DMS53 (cell line): ENCODE data around the gene IQSEC3.
"Not testable (repeated sequence)": the region's sequence is repeated elsewhere in the genome, so short reads cannot be mapped to it uniquely, and the experiment has no call there.

Source experiments
- DNase-seq: peaks from one replicate; lab custom pipeline; 2025; lab: John Stamatoyannopoulos, UW

The IQSEC3 gene

DNA sequence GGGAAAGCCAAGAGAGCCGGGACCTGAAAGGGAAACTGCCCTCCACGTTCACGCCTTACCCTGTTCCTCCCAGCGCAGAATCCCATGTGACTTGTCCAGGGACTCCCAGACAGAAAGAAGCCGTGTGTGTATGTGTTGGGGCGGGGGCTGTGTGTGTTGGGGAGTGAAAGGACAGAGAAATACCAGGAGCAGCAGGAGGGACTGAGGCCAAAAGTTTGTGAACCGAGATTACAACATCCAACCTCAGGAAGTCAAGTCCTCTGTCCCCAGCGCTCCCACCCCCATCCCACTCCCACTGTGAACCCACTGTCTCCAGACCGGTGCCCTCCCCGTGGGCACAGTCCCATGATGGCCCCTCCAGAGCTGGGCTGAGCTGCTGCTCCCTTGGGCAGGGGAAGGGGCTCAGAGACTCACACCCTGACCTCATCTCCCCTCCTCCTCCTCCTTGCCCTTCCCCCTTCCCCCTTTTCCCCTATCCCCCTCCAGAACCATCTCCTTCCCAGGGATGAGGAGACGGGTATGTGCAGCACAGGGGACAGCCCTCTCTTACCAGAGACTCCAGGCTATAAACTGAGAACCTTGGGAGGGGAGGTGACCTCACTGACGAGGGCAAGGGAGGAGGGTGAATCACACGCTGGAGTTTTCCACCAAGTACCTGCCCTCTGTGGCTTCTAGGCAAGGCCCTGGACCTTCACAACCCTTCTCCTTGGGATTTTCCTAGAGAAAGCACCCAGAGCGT is 147.6 kb downstream of the IQSEC3 start, which contains the start of gene SLC6A12:
SLC6A12 (minus strand) TSS at position 155 of the 739 bp plus-strand sequence. CDS start 4,171 bp downstream, outside the sequence.
- DNase-seq = peak; percentile 57

DNA sequence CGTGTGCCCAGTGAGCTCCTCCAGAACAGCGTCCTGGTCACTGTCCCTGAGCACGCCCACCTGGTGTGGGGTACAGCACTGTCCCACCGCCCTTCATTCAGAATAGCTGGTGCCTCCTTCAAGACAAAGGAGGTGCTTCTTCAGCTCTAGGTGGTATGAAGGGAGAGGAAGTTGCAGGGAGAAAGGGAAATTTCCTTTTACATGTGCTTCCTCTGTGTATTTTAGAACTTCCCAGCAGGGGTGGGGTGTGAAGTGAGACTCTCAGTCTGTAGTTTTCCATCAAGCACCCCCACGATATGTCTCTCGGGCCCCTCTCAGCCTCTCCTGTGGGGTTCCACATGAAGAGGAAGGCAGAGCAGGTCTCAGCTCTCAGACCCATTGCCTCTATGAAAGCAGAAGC is 148.5 kb downstream of the IQSEC3 start:
- DNase-seq = no peak

DNA sequence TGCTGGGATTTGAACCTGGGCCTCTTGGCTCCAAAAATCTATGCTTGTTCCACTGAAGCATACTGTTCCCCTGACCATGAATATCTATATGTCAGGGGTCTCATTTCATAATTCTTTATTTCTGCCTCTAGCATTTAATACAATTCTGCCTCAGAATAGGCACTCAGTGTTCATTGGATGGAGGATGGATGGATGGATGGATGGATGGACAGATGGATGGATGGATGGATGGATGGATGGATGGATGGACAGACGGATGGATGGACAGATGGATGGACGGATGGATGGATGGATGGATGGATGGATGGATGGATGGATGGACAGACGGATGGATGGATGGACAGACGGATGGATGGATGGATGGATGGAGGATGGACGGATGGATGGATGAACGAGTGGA is 150.5 kb downstream of the IQSEC3 start:
- not testable (repeated sequence) for DNase-seq

DNA sequence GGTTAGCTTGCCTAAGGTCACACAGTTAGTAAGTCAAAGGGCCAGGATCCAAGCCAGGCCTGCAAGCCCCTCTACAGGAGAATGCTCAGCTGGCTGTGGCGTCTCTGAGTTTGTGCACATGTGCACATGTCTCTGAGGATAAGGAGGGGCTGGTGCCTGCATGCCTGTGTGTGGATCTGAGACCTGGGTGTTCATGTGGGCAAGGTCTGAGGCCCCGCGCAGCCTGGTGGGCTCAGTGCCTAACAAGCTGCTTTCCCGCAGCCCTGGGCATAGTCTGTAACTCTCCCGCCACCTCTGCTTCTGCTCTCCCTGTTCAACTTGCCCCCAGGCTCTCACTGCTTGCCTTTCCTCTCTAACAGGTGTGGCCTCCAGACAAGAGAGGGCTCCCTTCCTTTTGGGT is 151.7 kb downstream of the IQSEC3 start:
- DNase-seq = no peak

DNA sequence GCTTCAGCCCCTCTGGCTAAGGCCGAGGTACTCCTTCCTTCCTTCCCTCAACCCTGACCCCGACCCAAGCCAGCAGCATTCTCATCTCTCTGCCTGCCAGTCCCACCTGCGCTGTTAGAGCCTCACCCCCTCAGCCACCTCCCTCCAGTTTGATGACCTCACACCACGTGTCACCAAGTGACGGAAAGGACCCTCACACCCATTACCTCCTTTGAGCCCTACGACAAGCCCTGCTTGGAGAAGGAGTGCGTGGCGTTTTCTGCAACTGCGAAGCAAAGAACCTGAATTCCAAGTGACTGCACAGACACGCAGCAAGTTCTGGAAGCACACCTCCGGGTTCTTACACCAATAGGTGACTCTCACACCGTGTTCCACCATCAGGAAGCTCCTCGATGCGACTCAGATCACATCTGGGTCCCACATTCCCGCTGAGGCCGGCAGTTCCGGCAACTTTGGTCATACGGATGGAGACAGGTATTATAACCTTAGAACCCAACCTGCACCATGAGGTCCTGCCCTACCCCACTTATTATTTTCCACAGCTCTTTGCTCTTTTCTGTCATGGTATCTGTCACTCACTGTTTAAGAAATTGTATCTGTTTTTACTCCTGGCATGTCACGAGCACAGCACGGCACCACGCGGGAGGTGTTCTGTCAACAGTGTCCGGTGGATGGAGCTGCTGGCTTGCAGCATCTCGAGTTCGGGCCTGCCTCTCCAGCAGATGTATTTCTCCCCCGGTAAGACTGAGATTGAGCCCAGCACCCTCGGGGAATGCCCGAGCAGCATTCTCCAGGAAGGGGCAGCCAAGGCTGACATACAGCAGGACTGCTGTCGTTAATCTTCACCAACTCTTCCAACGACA is 152.4 kb downstream of the IQSEC3 start:
- DNase-seq = no peak

DNA sequence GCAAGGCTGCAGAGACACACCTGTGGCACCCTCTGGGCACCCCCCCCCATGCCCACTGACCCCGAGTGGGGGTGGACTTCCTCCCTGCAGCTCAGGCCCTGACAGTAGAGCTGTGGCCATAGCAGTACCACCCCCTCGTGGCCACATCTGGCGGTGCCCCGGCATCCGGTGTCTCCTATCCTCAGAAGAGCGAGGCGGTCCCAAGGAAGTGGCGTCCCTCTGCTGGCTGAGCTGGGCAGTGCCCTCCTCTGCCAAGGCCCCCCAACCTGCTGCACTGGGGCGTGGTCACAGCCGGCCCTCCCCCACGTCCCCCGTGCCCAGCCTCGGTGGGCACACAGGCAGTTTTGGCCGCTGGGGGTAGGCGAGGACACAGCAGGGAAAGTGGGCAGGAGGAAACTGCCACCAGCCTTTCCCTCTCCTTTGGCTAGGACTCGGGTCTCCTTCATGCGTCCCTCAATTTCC is 153.4 kb downstream of the IQSEC3 start:
- DNase-seq = peak; percentile 95

DNA sequence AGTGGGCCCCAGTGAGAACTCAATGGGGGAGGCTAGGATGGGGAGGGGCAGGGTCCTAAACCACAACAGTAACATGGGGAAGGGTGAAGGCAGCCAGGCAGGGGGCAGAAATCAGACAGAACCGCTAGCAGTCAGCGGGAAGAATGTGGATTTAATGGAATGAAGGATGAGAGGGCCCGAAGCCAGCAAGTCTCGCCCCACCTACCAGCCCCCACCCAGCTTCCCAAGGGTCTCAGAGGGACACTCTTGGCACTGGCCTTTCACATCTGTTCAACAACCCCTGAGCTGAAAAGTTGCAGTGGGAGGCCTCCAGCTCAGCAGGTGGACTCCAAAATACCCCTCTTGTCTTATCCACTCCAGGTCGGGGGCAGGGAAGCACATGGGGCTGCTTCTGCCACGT is 153.9 kb downstream of the IQSEC3 start:
- DNase-seq = no peak

DNA sequence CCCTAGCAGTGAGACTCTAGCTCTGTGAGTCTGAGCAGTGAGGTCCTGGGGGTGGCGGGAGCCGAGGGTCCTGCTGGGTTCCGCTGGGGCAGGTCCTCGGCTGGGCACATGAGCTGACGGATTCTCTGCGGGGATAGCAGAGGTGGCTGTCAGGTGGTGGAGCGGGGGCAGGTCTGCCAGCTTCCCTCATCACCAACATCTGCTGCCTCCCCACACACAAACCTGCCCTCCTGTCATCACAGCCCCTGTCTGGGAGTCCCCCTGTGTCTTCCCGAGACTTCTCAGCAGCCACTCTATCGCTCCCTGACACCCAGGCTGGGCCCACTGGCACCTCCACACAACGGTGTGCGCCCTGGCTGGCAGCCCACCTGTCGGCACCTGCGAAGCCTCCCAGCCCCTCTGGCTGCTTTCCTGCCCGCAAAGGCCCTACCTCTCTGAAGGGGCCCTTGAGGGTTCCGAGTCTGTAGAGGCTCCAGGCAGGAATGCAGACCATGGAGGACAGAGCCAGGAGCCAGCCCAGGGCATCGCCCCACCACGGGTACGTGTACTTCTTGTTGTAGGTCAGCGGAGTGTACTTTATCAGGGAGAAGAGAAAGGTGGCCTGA is 154.5 kb downstream of the IQSEC3 start:
- no peak for DNase-seq

DNA sequence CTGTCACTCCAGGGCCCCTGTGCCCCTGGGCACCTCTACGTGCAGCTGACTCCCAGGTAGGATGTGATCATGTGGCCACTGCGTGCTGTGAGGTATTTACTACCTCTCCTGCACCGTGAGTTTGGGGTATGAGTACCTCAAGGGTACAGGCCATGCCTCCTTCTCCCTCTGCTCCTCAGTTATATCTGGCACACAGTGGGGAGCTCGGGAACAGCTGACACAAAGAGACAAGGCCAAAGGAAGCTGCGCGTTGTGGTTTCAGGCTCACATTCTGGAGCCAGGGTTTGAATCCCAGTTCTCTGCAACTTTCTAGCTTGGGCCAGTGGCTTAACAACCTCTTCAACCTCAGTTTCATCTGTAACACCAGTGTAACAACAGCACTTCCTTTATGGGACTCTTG is 155.2 kb downstream of the IQSEC3 start:
- DNase-seq = no peak

DNA sequence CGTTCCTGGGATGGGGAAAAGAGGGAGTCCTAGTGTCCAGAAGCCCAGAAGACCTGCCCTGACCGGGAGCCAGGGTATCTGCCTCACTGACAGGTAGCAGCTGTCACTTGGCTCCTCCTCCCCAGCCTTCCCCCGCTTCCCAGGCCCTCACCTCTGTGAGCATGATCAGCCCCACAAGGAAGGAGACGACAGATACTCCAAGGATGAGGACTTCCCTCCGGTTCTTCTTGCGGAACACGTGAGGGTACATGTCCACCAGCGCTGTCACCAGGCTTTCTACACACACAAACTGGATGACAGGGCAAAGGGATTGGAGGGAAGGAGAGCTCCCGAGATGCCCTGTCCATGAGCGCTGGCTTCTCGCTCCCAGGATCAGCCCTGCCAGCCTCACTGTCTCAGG is 157.3 kb downstream of the IQSEC3 start:
- DNase-seq = no peak

DNA sequence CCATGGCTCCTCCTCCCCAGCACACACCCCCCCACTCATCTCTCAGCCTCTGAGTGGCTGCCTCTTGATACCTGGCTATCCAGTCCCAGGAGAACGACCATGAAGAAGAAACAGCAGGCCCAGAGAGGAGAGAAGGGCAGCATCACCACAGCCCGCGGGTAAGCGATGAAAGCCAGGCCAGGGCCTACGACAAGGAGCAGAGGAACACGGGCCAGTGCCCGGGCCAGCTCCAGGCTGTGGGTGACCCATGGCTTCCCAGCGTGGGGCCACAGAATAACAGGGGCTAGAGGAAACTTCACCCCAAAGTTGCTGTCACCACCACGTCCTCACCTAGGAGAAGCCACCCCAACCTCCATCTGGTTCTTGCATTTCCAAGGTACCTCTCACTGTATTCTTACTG is 157.8 kb downstream of the IQSEC3 start:
- no peak for DNase-seq

DNA sequence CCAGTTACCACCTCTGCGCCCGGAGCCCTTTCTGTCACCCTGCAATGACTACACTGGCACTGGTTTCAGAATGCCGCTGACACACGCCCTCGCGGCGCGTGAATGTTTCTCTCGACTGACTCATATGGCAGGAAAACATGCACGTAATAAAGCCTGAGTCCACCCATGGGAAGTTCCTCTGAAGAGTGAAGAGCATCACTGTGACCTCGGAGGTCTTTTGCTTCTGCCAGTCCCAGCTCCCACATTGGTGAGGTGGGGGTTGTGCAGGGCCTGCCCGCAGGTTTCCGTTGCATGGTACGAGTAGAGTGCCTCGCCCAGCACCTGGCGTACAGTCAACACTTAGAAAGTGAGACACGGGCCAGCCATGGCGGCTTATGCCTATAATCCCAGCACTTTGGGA is 158.4 kb downstream of the IQSEC3 start:
- no peak for DNase-seq

DNA sequence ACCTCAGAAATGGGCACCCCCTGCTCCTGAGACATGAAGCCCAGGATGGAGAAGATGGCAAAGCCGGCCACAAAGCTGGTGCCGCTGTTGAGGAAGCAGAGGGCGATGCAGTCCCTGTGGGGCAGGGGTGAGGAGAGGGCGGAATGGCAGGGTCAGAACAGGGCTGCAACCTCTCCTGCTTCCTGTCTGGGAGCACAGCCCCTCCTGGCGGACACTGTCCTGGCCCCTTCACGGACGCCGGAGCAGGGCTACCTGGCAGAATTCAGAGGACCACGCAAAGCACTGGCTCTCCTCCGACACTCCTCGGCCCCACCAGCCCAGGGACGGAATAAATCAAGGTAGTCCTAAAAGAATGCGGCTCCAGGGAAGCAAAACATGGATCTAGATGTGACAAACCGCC is 159.8 kb downstream of the IQSEC3 start:
- no peak for DNase-seq

DNA sequence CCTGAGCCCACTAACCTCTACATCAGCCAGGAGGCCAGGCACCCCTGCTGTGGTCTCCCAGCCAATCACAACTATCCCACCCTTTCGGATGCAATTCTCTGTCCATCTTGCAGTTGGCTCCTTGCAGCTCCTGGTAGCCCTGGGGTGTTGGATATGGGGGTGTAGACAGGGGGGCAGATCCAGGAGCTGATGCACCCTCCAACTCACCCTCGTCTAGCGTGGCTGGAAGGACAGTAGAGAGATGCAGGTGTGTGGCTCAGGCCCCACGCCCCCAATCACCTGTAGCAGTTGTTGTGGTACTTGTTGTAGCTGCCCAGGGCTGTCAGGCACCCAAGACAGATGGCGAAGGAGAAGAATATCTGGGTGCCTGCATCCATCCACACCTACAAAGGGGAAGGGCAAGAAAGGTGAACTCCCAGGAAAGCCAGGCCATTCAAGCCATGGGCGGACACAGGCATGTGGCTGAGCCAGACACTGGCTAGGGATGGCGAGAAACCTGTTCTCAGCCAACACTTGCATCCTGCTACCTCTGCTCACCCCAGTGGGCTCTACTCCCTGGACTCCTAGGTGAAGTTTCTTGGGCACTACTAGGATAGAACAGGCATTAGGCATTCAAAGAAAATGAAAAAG is 160.8 kb downstream of the IQSEC3 start:
- no peak for DNase-seq
